Measurements from ENCODE around the gene SERPINB2.

SERPINB2 gene

DNA sequence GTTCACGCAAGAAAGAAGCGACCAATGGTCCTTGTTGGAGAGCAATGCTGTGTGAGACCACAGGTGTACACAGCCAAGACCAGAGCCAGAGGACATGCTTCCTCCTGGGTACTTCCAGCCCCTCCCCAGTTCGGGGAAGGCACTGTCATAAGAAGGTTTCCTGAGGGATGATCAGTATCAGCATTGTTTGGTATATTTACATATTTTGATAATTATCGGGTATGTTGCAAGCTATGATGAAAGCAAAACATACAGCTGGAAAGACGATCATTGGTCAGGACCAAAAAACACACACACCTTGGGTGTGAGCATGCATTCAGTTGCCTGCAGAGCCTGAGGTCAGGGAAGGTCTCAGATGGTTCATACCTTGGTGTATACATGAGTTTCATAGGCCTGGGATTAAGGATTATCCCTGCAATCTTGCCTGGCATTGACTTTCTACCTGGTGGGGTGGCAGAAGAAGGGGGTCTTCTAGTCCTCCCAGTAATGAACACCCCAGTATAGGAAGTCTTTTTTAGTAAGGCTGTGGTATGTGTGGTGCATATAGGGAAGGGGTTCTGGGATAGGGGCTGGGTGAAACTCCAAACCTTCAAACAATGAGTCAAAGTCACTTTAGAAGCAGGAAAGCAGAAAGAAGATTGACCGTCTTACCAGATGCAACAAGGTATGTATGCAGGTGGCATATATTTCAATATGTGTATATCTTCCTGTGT, 2.9 kb downstream of the SERPINB2 start:
- no peak for DNase-seq

- peak; percentile 59 for DNase-seq
Measured at GRCh38 chr18:63890950-63891304, 3.4 kb downstream of the SERPINB2 start.

- DNase-seq: no peak
Measured at GRCh38 chr18:63892566-63892965, 5.1 kb downstream of the SERPINB2 start.

GRCh38 chr18:63894106-63894772, 6.7 kb downstream of the SERPINB2 start:
- DNase-seq: no peak

DNA sequence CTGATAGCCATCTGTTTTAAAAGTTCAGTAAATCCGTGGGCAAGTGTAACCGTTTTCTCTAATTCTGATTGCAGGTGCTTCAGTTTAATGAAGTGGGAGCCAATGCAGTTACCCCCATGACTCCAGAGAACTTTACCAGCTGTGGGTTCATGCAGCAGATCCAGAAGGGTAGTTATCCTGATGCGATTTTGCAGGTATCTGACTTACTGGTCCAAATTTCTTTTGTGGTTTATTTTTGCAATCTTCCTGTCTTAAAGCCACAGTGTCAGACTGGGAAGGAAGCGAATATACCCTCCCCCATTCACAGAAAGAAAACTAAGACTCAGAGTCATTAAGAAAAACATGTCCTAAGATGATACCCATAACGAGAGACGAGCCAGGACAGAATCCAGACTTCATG, 7.7 kb downstream of the SERPINB2 start:
- no peak for DNase-seq

GRCh38 chr18:63897072-63897471, 9.6 kb downstream of the SERPINB2 start:
- DNase-seq: no peak

- DNase-seq: no peak
Measured at GRCh38 chr18:63899206-63899605, 11.7 kb downstream of the SERPINB2 start.

DNA sequence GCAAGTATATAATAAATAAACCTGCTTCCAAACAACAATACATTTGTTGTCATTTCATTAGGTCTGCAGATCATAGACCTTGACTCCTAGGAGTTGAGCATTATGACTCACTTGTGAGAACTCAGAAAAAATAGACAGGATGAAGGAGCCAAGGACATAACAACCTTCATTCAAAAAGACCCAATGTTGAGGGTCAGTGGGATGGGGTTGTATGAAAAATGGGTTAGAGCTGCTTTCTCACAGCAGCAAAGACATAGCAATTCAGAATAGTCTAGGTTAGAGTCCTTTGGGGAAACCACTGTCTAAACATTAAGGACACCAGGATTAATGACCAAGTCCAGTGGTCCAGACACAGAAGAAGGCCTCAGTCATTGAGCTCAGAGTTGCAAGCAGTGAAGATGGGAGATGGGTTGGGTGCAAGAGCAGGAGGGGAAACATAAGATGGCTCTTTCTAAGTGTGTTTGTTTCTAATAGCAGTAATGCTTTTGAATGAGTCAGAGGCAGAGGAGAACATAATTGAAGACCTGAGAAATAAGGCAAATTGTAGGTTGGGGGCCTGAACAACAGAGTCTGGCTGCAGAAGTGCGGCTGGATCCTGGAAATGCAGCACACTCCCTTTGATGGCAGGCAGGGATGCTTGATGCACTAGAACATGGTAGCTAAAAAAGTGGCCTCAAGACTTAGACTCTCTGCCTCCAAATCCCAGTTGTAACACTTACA, 16.5 kb downstream of the SERPINB2 start:
- no peak for DNase-seq

GRCh38 chr18:63904694-63905093, 17.2 kb downstream of the SERPINB2 start:
- DNase-seq: no peak

DNA sequence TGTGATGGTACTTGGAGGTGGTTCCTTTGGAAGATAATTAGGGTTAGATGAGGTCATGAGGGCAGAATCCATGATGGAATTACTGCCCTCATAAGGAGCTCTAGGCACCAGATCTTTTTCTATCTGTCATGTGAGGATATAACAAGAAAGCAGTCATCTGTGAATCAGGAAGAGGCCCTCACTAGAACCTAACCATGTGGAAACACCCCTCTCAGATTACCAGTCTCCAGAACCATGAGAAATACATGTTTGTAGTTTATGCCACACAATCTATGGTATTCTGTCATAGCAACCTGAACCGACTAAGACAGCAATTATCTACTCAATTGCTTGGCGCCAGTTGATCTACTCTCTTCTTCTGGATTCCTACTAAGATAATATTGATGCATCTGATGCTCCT, 17.9 kb downstream of the SERPINB2 start:
- no peak for DNase-seq

- DNase-seq: no peak
Measured at GRCh38 chr18:63906056-63906455, 18.6 kb downstream of the SERPINB2 start.

- no peak for DNase-seq
Measured at GRCh38 chr18:63907664-63908063, 20.2 kb downstream of the SERPINB2 start, which contains the start of gene SERPINB10. TSS of gene SERPINB10 (plus strand) at chr18:63907958. CDS start at chr18:63915511, 7,553 bp downstream.

DNA sequence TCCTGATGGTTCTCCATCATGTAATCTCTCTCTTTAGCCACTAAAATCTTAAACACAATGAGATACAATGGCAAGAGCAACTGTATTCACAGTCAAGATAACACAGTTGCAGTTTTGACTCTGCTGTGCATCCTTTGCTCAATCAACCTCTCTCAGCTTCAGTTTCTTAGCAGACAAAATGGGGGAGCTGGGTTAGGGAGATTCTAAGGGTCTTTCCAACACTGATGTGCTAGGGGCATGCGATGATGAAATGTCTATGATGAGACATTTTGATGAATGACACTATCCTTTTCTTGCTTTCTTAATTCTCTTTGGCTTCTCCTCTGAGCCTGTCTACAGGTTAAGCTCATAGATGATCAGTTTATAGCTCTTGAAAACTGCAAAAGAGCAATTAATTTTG, 21.4 kb downstream of the SERPINB2 start:
- no peak for DNase-seq

DNA sequence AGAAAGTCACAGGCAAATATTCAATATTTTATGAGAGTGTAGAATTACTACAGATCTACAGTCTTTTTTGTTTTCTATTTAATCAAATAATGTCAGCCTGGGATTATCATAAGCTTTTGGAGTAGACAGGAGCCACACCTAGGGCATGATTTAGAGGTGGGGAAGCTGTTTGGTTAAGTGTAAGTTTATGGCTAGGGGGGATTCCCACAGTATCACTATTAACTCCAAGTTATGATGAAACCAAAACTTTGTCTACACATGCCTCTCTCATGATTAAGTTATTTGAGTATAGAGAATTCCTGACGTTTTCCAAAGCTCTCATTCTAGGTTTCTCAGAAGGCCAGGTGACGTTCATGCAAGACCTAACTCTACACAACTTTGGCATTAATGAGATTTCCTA, 22.4 kb downstream of the SERPINB2 start:
- DNase-seq: no peak

DNA sequence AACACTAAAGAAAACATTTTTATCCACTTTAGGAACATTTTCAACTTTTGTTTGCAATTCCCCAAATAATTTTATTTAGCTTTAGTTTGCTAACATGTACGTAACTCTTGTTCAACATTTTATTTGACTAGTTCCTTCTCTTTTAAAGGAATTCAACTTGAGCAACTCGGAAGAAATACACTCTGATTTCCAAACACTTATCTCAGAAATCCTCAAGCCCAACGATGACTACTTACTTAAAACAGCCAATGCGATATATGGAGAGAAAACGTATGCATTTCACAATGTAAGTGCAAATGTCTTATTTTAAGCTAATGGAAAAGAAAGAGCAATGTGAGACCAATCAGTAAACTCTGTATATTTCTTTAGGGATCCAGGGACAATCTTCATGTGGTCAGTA, 30.3 kb downstream of the SERPINB2 start:
- DNase-seq: no peak

GRCh38 chr18:63922049-63922448, 34.5 kb downstream of the SERPINB2 start:
- DNase-seq: no peak

DNA sequence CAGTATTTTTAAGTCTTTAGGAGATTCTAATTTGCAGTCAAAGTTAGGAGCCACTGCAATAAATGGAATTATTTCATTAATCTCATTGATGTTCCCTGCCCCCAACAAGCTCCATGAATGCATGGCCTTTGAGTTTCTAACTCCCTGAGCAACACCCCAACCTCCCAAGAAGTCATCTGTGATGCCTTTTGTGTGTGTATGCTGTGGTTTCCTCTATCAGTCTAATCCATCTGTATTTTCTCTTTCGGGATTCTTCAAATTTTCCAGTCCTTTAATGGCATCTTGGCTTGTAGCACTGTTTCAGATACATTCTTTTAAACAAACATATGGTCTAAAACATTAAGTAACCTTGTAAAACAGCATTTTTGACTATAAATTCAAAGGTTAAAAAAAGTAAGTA, 37.0 kb downstream of the SERPINB2 start:
- peak; percentile 8 for DNase-seq

DNA sequence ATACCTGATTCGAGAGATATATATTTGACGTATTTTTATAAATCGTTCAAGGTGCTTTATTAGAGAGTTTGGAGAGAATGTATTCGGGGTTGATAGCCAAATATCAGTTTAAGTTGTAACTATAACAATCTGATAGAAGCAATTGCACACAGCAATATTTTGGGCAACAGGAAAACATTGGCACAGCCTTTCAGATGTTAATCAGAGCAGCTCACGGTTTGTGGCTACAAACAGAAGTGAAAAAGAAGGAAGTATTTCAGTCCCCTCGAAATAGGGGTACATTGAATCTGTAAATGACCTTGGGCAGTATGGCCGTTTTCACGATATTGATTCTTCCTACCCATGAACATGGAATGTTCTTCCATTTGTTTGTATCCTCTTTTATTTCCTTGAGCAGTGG, 40.8 kb downstream of the SERPINB2 start:
- no peak for DNase-seq

- peak; percentile 18 for DNase-seq
Measured at GRCh38 chr18:63929369-63929768, 41.9 kb downstream of the SERPINB2 start.

- no peak for DNase-seq
Measured at GRCh38 chr18:63930773-63931354, 43.4 kb downstream of the SERPINB2 start.

DNA sequence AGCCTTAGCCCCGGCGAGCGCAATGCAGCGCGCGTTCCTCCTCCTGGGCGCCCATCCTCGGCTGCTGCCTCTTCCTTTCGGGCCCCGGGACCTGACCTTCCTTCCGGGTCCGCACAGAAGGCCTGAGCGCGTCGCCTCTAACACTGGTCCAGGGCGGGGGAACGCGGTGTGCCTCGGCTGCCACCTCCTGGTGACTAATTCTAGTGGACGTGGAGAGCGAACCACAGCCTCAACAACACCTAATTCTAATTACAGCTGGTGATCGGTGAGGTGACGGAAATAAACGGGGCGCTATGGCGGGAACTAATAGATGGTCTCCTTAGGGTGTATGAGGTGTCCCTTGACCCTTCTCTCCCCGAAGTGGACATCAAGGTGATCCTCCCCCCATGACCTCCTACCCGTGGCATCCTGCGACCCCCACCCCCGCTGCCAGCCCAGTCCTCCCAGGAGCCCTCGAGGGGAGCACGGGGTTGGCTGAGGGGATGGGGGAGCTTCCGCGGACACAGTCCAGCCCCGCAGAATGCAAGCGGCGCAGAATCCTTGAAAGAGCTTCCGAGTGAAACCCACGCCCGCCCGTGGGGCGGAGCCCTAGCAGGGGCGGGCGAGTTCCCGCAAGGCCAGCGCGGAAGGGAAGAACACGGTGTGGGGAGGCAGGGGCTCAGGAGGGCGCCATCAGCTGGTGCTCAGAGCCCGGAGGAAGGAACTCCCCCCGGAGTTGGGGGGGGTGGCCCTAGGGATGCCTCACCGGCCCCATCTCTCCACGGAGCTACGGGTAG, 48.8 kb downstream of the SERPINB2 start:
- DNase-seq: peak; percentile 79

DNA sequence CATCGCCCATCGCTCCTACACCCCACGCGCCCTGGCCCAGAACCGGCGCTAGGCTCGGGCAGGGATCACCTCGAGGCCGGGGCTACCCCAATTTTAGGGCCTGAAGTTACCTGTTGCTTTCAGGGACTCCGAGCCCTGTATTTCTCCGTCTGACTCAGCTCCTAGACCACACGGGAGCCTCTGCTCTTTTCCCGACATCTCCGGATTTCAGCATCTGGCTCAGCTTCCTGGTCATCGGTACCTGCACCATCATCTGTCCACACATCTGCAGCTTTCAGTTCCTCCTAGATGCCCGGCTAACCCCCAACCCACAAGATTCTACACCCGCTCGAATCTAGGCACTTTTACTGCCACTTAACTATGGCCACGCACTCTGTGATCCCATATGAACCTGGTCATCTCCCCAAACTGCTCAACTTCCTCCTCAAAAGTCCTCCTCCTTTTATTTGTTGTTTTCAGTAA, 49.5 kb downstream of the SERPINB2 start:
- DNase-seq: no peak

DNA sequence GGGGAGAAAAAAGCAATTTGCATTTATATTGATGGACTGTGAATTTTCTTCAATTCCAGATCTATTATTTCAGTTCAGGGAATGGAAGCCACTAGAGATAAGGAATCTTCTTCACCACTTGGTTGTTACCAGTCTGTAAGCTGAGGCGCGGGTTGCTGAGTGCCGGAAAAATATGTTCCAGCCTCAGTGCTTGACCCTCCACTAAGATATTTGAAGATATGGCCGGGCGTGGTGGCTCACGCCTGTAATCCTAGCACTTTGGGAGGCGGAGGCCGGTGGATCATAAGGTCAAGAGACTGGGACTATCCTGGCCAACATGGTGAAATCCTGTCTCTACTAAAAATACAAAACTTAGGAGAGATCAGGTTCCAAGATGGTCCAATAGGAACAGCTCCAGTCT, 52.5 kb downstream of the SERPINB2 start:
- no peak for DNase-seq

Data from OCI-M1 (cell line).